H1 (cell line): Measurements from ENCODE around the gene CTIF. TPM values are rescaled to one million over a fixed set of nuclear protein-coding genes. Genes with fewer than 3 reads are reported as not detected.

Experiments used
- CTCF ChIA-PET: fragments of 300-600 bp; sonication (Branson Sonifier 250); formaldehyde crosslinking; loops from one replicate; lab custom pipeline; 2021; ENCODE audit not compliant: partially characterized antibody; lab: Charles Lee
- POLR2A ChIA-PET: fragments of 300-600 bp; sonication (Branson Sonifier 250); formaldehyde crosslinking; loops from one replicate; lab custom pipeline; 2021; ENCODE audit warnings: inconsistent platforms; ENCODE audit not compliant: partially characterized antibody; lab: Charles Lee
- DNase-seq, 2 experiments: peaks; one replicate each; pipeline versions ENCODE4 v3.0.0 to v3.0.0-alpha.2; 2010 to 2022; ENCODE audit warnings: low spot score in 2 of 2, low read depth in 1 of 2, mixed read lengths in 1 of 2
- FAIRE-seq: peaks from 2 replicates; lab custom pipeline; 2011; peaks lifted over from hg19 to GRCh38; lab: Jason Lieb, UNC
- H2AFZ ChIP-seq: 2 replicates; pipeline ENCODE4 v1.8.1; 2012; ENCODE audit warnings: low read length, inconsistent platforms
- H2AK5ac ChIP-seq: 2 replicates; pipeline ENCODE4 v1.6.1; 2013; ENCODE audit warnings: low read depth, low read length
- H2BK120ac ChIP-seq: replicated peaks from 2 replicates; pipeline ENCODE3; 2013; ENCODE audit warnings: low read depth, low read length, inconsistent platforms
- H2BK12ac ChIP-seq: 2 replicates; pipeline ENCODE4 v1.6.1; 2013; ENCODE audit warnings: low read depth, low read length
- H2BK15ac ChIP-seq: 2 replicates; pipeline ENCODE4 v1.6.1; 2013; ENCODE audit warnings: low read length
- H2BK20ac ChIP-seq: 2 replicates; pipeline ENCODE4 v1.6.1; 2013; ENCODE audit warnings: low read length
- H2BK5ac ChIP-seq: 2 replicates; pipeline ENCODE4 v1.6.1; 2013; ENCODE audit warnings: low read depth, low read length
- H3K14ac ChIP-seq: 2 replicates; pipeline ENCODE4 v1.6.1; 2013; ENCODE audit warnings: inconsistent platforms; ENCODE audit not compliant: insufficient read length
- H3K18ac ChIP-seq: 2 replicates; pipeline ENCODE4 v1.6.1; 2013; ENCODE audit warnings: low read length; ENCODE audit errors: extremely low read depth
- H3K23ac ChIP-seq: 2 replicates; pipeline ENCODE4 v1.6.1; 2013; ENCODE audit warnings: inconsistent platforms; ENCODE audit not compliant: insufficient read length
- H3K23me2 ChIP-seq: 2 replicates; pipeline ENCODE4 v1.6.1; 2013; ENCODE audit warnings: low read depth, low read length
- H3K27ac ChIP-seq: 2 replicates; pipeline ENCODE4 v1.6.1; 2011; ENCODE audit warnings: low read depth, low read length, inconsistent platforms
- H3K27me3 ChIP-seq, 4 experiments: replicated peaks in 1 of 4; 1 replicate in 1 of 4; 2 replicates in 3 of 4; pipeline versions ENCODE4 v1.6.1 to v1.8.1; 2011 to 2013; ENCODE audit warnings: low read length in 3 of 4, mild to moderate bottlenecking in 3 of 4, inconsistent platforms in 2 of 4, mixed read lengths in 2 of 4, moderate library complexity in 1 of 4; ENCODE audit not compliant: control insufficient read depth in 3 of 4, insufficient read depth in 3 of 4; ENCODE audit errors: extremely low read depth in 1 of 4
- H3K36me3 ChIP-seq, 4 experiments: 2 replicates each; pipeline versions ENCODE4 v1.6.1 to v1.8.1; 2011 to 2013; ENCODE audit warnings: mild to moderate bottlenecking in 4 of 4, low read length in 3 of 4, moderate library complexity in 2 of 4, control low read depth in 1 of 4, inconsistent platforms in 1 of 4; ENCODE audit not compliant: insufficient read depth in 4 of 4, control insufficient read depth in 2 of 4
- H3K4ac ChIP-seq: replicated peaks from 2 replicates; pipeline ENCODE3; 2013; ENCODE audit warnings: low read length, low read depth, mixed read lengths, inconsistent platforms; ENCODE audit not compliant: insufficient read length
- H3K4me1 ChIP-seq, 4 experiments: replicated peaks in 1 of 4; 1 replicate in 1 of 4; 2 replicates in 3 of 4; pipeline versions ENCODE4 v1.6.1 to v1.8.1; 2011 to 2013; ENCODE audit warnings: low read length in 3 of 4, inconsistent platforms in 2 of 4, mixed read lengths in 1 of 4; ENCODE audit not compliant: insufficient read depth in 4 of 4, control insufficient read depth in 3 of 4
- H3K4me2 ChIP-seq, 2 experiments: 2 replicates each; pipeline versions ENCODE4 v1.6.1 to v1.8.1; 2011 to 2013; ENCODE audit warnings: low read depth in 2 of 2, low read length in 2 of 2, control low read depth in 1 of 2, inconsistent platforms in 1 of 2, mild to moderate bottlenecking in 1 of 2; ENCODE audit not compliant: insufficient read depth in 1 of 2
- H3K4me3 ChIP-seq, 4 experiments: fragments of 200-600, 300-600 bp in 1 of 4; sonication (generic), shearing (Covaris generic), sonication (Bioruptor Twin) in 1 of 4; 2 replicates each; pipeline versions ENCODE4 v1.5.1 to v1.8.1; 2011 to 2016; ENCODE audit warnings: low read length in 4 of 4, low read depth in 3 of 4, control low read depth in 2 of 4, inconsistent platforms in 2 of 4, mild to moderate bottlenecking in 2 of 4, mixed read lengths in 1 of 4, moderate library complexity in 1 of 4; ENCODE audit not compliant: insufficient read depth in 2 of 4; ENCODE audit errors: extremely low read depth in 1 of 4
- H3K56ac ChIP-seq: replicated peaks from 2 replicates; pipeline ENCODE3; 2013; ENCODE audit warnings: low read depth, mild to moderate bottlenecking, mixed read lengths, low read length, inconsistent platforms; ENCODE audit not compliant: insufficient read length
- H3K79me1 ChIP-seq: 2 replicates; pipeline ENCODE4 v1.6.1; 2013; ENCODE audit warnings: low read depth, low read length, control low read depth
- H3K79me2 ChIP-seq, 2 experiments: 2 replicates each; pipeline versions ENCODE4 v1.6.1 to v1.8.1; 2012 to 2013; ENCODE audit warnings: low read length in 2 of 2, mild to moderate bottlenecking in 2 of 2, inconsistent platforms in 1 of 2; ENCODE audit not compliant: insufficient read depth in 2 of 2, control insufficient read depth in 1 of 2
- H3K9ac ChIP-seq, 4 experiments: replicated peaks in 1 of 4; 1 replicate in 1 of 4; 2 replicates in 3 of 4; pipeline versions ENCODE4 v1.6.1 to v1.8.1; 2011 to 2013; ENCODE audit warnings: low read depth in 3 of 4, low read length in 3 of 4, control low read depth in 2 of 4, mild to moderate bottlenecking in 2 of 4, moderate library complexity in 2 of 4, inconsistent platforms in 1 of 4; ENCODE audit errors: extremely low read depth in 1 of 4
- H3K9me3 ChIP-seq, 2 experiments: 2 replicates each; pipeline versions ENCODE4 v1.6.1 to v1.8.1; 2012 to 2013; ENCODE audit warnings: mild to moderate bottlenecking in 2 of 2, moderate library complexity in 2 of 2, control low read depth in 1 of 2, inconsistent platforms in 1 of 2, low read depth in 1 of 2, low read length in 1 of 2, mixed read lengths in 1 of 2; ENCODE audit not compliant: insufficient read depth in 2 of 2
- H4K20me1 ChIP-seq, 2 experiments: replicated peaks in 1 of 2; 2 replicates each; pipeline versions ENCODE3 to v1.8.1; 2011 to 2013; ENCODE audit warnings: inconsistent platforms in 2 of 2, low read length in 2 of 2, mild to moderate bottlenecking in 1 of 2; ENCODE audit not compliant: insufficient read depth in 2 of 2, control insufficient read depth in 1 of 2
- H4K5ac ChIP-seq: 2 replicates; pipeline ENCODE4 v1.6.1; 2013; ENCODE audit warnings: low read length, low read depth, mixed read lengths, inconsistent platforms; ENCODE audit not compliant: insufficient read length
- H4K8ac ChIP-seq: 2 replicates; pipeline ENCODE4 v1.8.0; 2013; ENCODE audit warnings: mild to moderate bottlenecking, moderate library complexity, low read length, inconsistent platforms; ENCODE audit not compliant: insufficient read depth; ENCODE audit errors: extremely low read depth
- H4K91ac ChIP-seq: replicated peaks from 2 replicates; pipeline ENCODE3; 2013; ENCODE audit warnings: low read length, mixed read lengths, inconsistent platforms; ENCODE audit not compliant: insufficient read length
- ASH2L ChIP-seq: fragments of 200-600, 300-600 bp; sonication (generic); IDR thresholded peaks from one replicate; pipeline ENCODE4 v1.7.1; 2017; ENCODE audit warnings: low read length
- BCL11A ChIP-seq, 2 experiments: IDR thresholded peaks; one replicate each; pipeline ENCODE4 v1.6.1; 2011; ENCODE audit warnings: low read depth in 2 of 2, low read length in 2 of 2, mild to moderate bottlenecking in 2 of 2
- CTBP2 ChIP-seq: IDR thresholded peaks from 2 replicates; pipeline ENCODE4 v1.7.0; 2011; ENCODE audit warnings: borderline replicate concordance, mild to moderate bottlenecking, moderate library complexity, mixed read lengths, low read length; ENCODE audit not compliant: insufficient read depth, insufficient read length
- GABPA ChIP-seq: IDR thresholded peaks from 2 replicates; pipeline ENCODE4 v1.6.1; 2011; ENCODE audit warnings: mild to moderate bottlenecking, low read length, moderate library complexity, borderline replicate concordance; ENCODE audit not compliant: insufficient read depth
- HDAC2 ChIP-seq, 2 experiments: fragments of 300-600 bp in 1 of 2; sonication (generic) in 1 of 2; IDR thresholded peaks; 2 replicates each; pipeline ENCODE4 v1.6.1; 2011 to 2012; ENCODE audit warnings: low read depth in 2 of 2, low read length in 2 of 2, mild to moderate bottlenecking in 2 of 2, moderate library complexity in 2 of 2, borderline replicate concordance in 1 of 2, inconsistent platforms in 1 of 2
- NANOG ChIP-seq: IDR thresholded peaks from 2 replicates; pipeline ENCODE4 v1.6.1; 2011; ENCODE audit warnings: low read length, low read depth, mild to moderate bottlenecking, inconsistent platforms; ENCODE audit not compliant: insufficient read depth, poor library complexity, severe bottlenecking
- RFX5 ChIP-seq: IDR thresholded peaks from 2 replicates; pipeline ENCODE4 v1.6.1; 2011; ENCODE audit warnings: low read depth, low read length, improper control_type of control experiment, borderline replicate concordance
- SIN3A ChIP-seq, 2 experiments: IDR thresholded peaks in 1 of 2; conservative IDR thresholded peaks in 1 of 2; 2 replicates each; pipeline ENCODE4 v1.6.1; 2011 to 2012; ENCODE audit warnings: low read length in 2 of 2, improper control_type of control experiment in 1 of 2, low read depth in 1 of 2, mild to moderate bottlenecking in 1 of 2
- SIRT6 ChIP-seq: IDR thresholded peaks from one replicate; pipeline ENCODE4 v1.7.1; 2012; ENCODE audit warnings: low read length, inconsistent platforms
- SP1 ChIP-seq: IDR thresholded peaks from 2 replicates; pipeline ENCODE4 v1.6.1; 2011; ENCODE audit warnings: low read depth, low read length
- SP2 ChIP-seq: IDR thresholded peaks from 2 replicates; pipeline ENCODE4 v1.6.1; 2012; ENCODE audit warnings: mild to moderate bottlenecking, low read length, inconsistent platforms
- TBP ChIP-seq: IDR thresholded peaks from 2 replicates; pipeline ENCODE4 v1.6.1; 2011; ENCODE audit warnings: low read depth, low read length, improper control_type of control experiment
- TCF12 ChIP-seq: IDR thresholded peaks from 2 replicates; pipeline ENCODE4 v1.6.1; 2011; ENCODE audit warnings: low read depth, mild to moderate bottlenecking, low read length
- TEAD4 ChIP-seq: IDR thresholded peaks from 2 replicates; pipeline ENCODE4 v1.6.1; 2012; ENCODE audit warnings: low read depth, low read length, inconsistent platforms, mixed read lengths
- WGBS, 2 experiments: shearing (Covaris generic) in 1 of 2; methylation state at CpG; one replicate each; pipeline versions ENCODE4 v1.1.6 to v1.1.7; 2013 to 2015; ENCODE audit warnings: low lambda C conversion rate in 2 of 2, mixed read lengths in 2 of 2, inconsistent platforms in 1 of 2, low coverage in 1 of 2, missing lambda C conversion rate in 1 of 2; ENCODE audit not compliant: insufficient replicate concordance in 2 of 2, insufficient coverage in 1 of 2, insufficient read length in 1 of 2; ENCODE audit errors: extremely low coverage in 1 of 2, missing lambda C conversion rate in 1 of 2; 5-methylcytosine and 5-hydroxymethylcytosine counted together
- polyA plus RNA-seq, 7 experiments: library from polyadenylated mRNA; depleted of rRNA in 3 of 7; stranded (reverse) in 5 of 7; unstranded in 2 of 7; fragments of >200 nt in 5 of 7; fragments of 200-250 nt in 2 of 7; gene quantifications; 1 replicate in 5 of 7; 2 replicates in 1 of 7; 4 replicates in 1 of 7; pipeline versions ENCODE4 v1.2.1 to v1.2.3, GENCODE V29; 2011 to 2013; ENCODE audit warnings: missing spikeins in 2 of 7, mixed read lengths in 2 of 7
- total RNA-seq: library from RNA; stranded (reverse); fragmentation: NEBNext Ultra II Directional; extraction: Animal tissue kit (Norgen Biotek cat#: 25700); gene quantifications from 2 replicates; pipeline ENCODE4 v1.2.1, GENCODE V29; 2021

The CTIF gene
- total and polyA plus RNA-seq, 2 of the 8 experiments (the other 6 are each of a cell fraction or from before 2014, with no cell fraction given), result 9.0 to 17.8 TPM

DNA sequence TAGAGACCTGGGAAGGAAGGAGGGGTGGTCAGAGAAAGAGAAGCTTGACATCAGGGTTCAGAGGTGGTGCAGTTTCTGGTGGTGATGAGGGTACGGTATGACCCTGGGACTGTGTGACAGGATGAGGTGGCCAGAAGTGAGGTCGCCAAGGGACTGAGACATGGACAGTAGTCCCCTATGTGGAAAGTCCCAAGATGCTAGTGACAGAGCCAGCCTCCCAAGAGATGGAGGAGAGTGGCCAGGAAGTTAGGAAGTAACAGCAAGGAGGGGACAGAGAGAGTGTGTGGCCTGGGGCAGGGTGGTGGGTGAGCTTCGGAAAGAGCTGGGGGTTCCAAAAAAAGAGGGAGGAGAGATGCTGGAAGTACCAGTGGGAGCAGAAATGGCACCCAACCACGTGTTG is 345.9 kb downstream of the CTIF start:
- ChIA-PET POLR2A (no interaction called here), CTCF (interaction anchor here (1.2 kb wide), 1 partner anchor 107 kb away, joined by 3 read pairs; no protein-coding TSS in a partner anchor)
- H3K9me3 ChIP-seq, result no peaks in the 10 kb centered on the region
- FAIRE-seq, result no peak
- H3K9ac ChIP-seq, result no peak overlapping the region
- H4K91ac ChIP-seq, result no peak overlapping the region
- H3K36me3 ChIP-seq, result no peaks in the 10 kb centered on the region
- no peak overlapping the region for H3K23ac ChIP-seq
- no peak overlapping the region for H4K8ac ChIP-seq
- no peaks in the 10 kb centered on the region for H3K79me1 ChIP-seq
- no peaks in the 10 kb centered on the region for H3K23me2 ChIP-seq
- H3K18ac ChIP-seq, result no peak overlapping the region; the same call in 1 of the 2 replicates
- WGBS, 2 experiments, result 96% methylated on average over 4 of the region's 4 CpGs; no CpG with 5 or more reads in 1 of the 2 experiments
- H3K4me2 ChIP-seq, result no peak overlapping the region
- no peak overlapping the region for H2BK20ac ChIP-seq
- no peak overlapping the region for H3K56ac ChIP-seq
- H3K4me1 ChIP-seq, result peaks cover 0 to 16% (median 10%) of the 10 kb centered on the region in 4 experiments; a peak in 6 of 7 replicates
- no peaks in the 10 kb centered on the region for H3K79me2 ChIP-seq
- H2BK120ac ChIP-seq, result no peak overlapping the region
- TF ChIP-seq CTBP2 (no peak), GABPA (no peak), ASH2L (no peak), RFX5 (no peak), SP1 (no peak), NANOG (no peak), TEAD4 (no peak), HDAC2 (IDR thresholded peaks at IDR 0.05; ENCODE audit: borderline replicate concordance in 1 of 2, low read depth in 2 of 2, low read length in 2 of 2) (no peak), TCF12 (no peak), TBP (no peak), SIN3A (conservative IDR thresholded peaks at IDR 0.05 in 1 of 2, IDR thresholded peaks at IDR 0.05 in 1 of 2; ENCODE audit: low read depth in 1 of 2, low read length in 2 of 2) (no peak), BCL11A (IDR thresholded peaks at IDR 0.05; ENCODE audit: low read depth in 2 of 2, low read length in 2 of 2) (no peak), SIRT6 (no peak), SP2 (no peak)
- H2AK5ac ChIP-seq, result no peak overlapping the region
- no peak overlapping the region for H2BK5ac ChIP-seq
- 0 out of 2 replicates have a peak overlapping the region, but pooled peaks have one; percentile 27 for H2BK12ac ChIP-seq
- no peak overlapping the region for H3K4me3 ChIP-seq
- H2BK15ac ChIP-seq, result no peak overlapping the region; the same call in 1 of the 2 replicates
- 0 out of 7 replicates have a peak, but pooled peaks cover 0 to 4% (median 0%) of the 10 kb centered on the region in 4 experiments for H3K27me3 ChIP-seq
- H4K5ac ChIP-seq, result no peak overlapping the region
- H3K14ac ChIP-seq, result no peak overlapping the region
- H4K20me1 ChIP-seq, result no peaks in the 10 kb centered on the region
- no peak overlapping the region for H3K4ac ChIP-seq
- no peak overlapping the region for H3K27ac ChIP-seq
- no peak for DNase-seq
- H2AFZ ChIP-seq, result no peak overlapping the region
